H9 (cell line): ENCODE data around the gene LRCH1. TPM values are rescaled to one million over a fixed set of nuclear protein-coding genes. Genes with fewer than 3 reads are reported as not detected.

ENCODE experiments used
- DNase-seq: peaks from one replicate; pipeline ENCODE4 v3.0.0-alpha.2; 2017
- H2AFZ ChIP-seq: one replicate; pipeline ENCODE4 v1.6.1; 2013; ENCODE audit warnings: mild to moderate bottlenecking, low read length, control low read depth, moderate library complexity
- H2AK5ac ChIP-seq: 2 replicates; pipeline ENCODE4 v1.6.1; 2013; ENCODE audit warnings: low read length, control low read depth, mixed read lengths; ENCODE audit not compliant: insufficient read length
- H2BK120ac ChIP-seq: one replicate; pipeline ENCODE4 v1.6.1; 2013; ENCODE audit warnings: low read depth, mild to moderate bottlenecking, low read length, control low read depth, inconsistent platforms; ENCODE audit not compliant: poor library complexity, severe bottlenecking
- H2BK12ac ChIP-seq: 2 replicates; pipeline ENCODE4 v1.6.1; 2013; ENCODE audit warnings: low read length, control low read depth, mixed read lengths, low read depth; ENCODE audit not compliant: insufficient read length
- H2BK15ac ChIP-seq: 2 replicates; pipeline ENCODE4 v1.6.1; 2013; ENCODE audit warnings: low read depth, low read length, control low read depth
- H2BK20ac ChIP-seq: one replicate; pipeline ENCODE4 v1.6.1; 2013; ENCODE audit warnings: low read depth, mild to moderate bottlenecking, low read length, control low read depth, inconsistent platforms; ENCODE audit not compliant: poor library complexity, severe bottlenecking
- H2BK5ac ChIP-seq: 2 replicates; pipeline ENCODE4 v1.6.1; 2013; ENCODE audit warnings: low read length, control low read depth, mixed read lengths; ENCODE audit not compliant: insufficient read length
- H3K14ac ChIP-seq: 2 replicates; pipeline ENCODE4 v1.6.1; 2013; ENCODE audit warnings: low read length, control low read depth; ENCODE audit not compliant: insufficient read depth
- H3K18ac ChIP-seq: 2 replicates; pipeline ENCODE4 v1.6.1; 2013; ENCODE audit warnings: low read depth, mild to moderate bottlenecking, mixed read lengths, low read length, control low read depth; ENCODE audit not compliant: insufficient read length
- H3K23ac ChIP-seq: 2 replicates; pipeline ENCODE4 v1.6.1; 2013; ENCODE audit warnings: low read length, control low read depth, mixed read lengths, low read depth; ENCODE audit not compliant: insufficient read length
- H3K23me2 ChIP-seq: 2 replicates; pipeline ENCODE4 v1.6.1; 2013; ENCODE audit warnings: low read depth, mild to moderate bottlenecking, mixed read lengths, low read length, control low read depth; ENCODE audit not compliant: insufficient read length, poor library complexity, severe bottlenecking
- H3K27ac ChIP-seq: 2 replicates; pipeline ENCODE4 v1.5.1; 2013; ENCODE audit warnings: low read length, control low read depth, mixed read lengths, low read depth; ENCODE audit not compliant: insufficient read length
- H3K27me3 ChIP-seq: 2 replicates; pipeline ENCODE4 v1.6.1; 2013; ENCODE audit warnings: low read length, control low read depth, inconsistent platforms; ENCODE audit not compliant: insufficient read depth
- H3K4ac ChIP-seq: 2 replicates; pipeline ENCODE4 v1.6.1; 2013; ENCODE audit warnings: low read depth, mild to moderate bottlenecking, control low read depth, inconsistent platforms, low read length, moderate library complexity
- H3K4me1 ChIP-seq: 2 replicates; pipeline ENCODE4 v1.6.1; 2013; ENCODE audit warnings: low read length, control low read depth, inconsistent platforms; ENCODE audit not compliant: insufficient read depth
- H3K4me2 ChIP-seq: 2 replicates; pipeline ENCODE4 v1.6.1; 2013; ENCODE audit warnings: low read length, control low read depth, mixed read lengths; ENCODE audit not compliant: insufficient read length, insufficient read depth
- H3K56ac ChIP-seq: 2 replicates; pipeline ENCODE4 v1.6.1; 2013; ENCODE audit warnings: low read depth, mild to moderate bottlenecking, mixed read lengths, low read length, control low read depth; ENCODE audit not compliant: insufficient read length
- H3K79me1 ChIP-seq: 2 replicates; pipeline ENCODE4 v1.6.1; 2013; ENCODE audit warnings: low read depth, mild to moderate bottlenecking, moderate library complexity, low read length, control low read depth, inconsistent platforms; ENCODE audit not compliant: insufficient read depth, poor library complexity, severe bottlenecking
- H3K79me2 ChIP-seq: 2 replicates; pipeline ENCODE4 v1.6.1; 2013; ENCODE audit warnings: low read length, control low read depth, inconsistent platforms; ENCODE audit not compliant: insufficient read depth
- H3K9ac ChIP-seq: 2 replicates; pipeline ENCODE4 v1.6.1; 2013; ENCODE audit warnings: low read length, control low read depth, mixed read lengths; ENCODE audit not compliant: insufficient read length; ENCODE audit errors: extremely low read depth
- H3K9me3 ChIP-seq: one replicate; pipeline ENCODE4 v1.6.1; 2013; ENCODE audit warnings: low read depth, low read length, inconsistent platforms; ENCODE audit not compliant: control insufficient read depth
- H3T11ph ChIP-seq: one replicate; pipeline ENCODE4 v1.6.1; 2013; ENCODE audit warnings: mild to moderate bottlenecking, low read length, control low read depth, inconsistent platforms
- H4K20me1 ChIP-seq: one replicate; pipeline ENCODE4 v1.6.1; 2013; ENCODE audit not compliant: control insufficient read depth, insufficient read length, insufficient read depth
- H4K5ac ChIP-seq: 2 replicates; pipeline ENCODE4 v1.6.1; 2013; ENCODE audit warnings: low read depth, mild to moderate bottlenecking, mixed read lengths, low read length, control low read depth; ENCODE audit not compliant: insufficient read length
- H4K8ac ChIP-seq: replicated peaks from 2 replicates; pipeline ENCODE4 v1.6.1; 2013; ENCODE audit warnings: low read length, control low read depth, mixed read lengths, low read depth; ENCODE audit not compliant: insufficient read length
- H4K91ac ChIP-seq: 2 replicates; pipeline ENCODE4 v1.6.1; 2013; ENCODE audit warnings: low read depth, mild to moderate bottlenecking, moderate library complexity, mixed read lengths, low read length, control low read depth; ENCODE audit not compliant: insufficient read length
- H3K27ac Mint-ChIP-seq, 3 experiments: 2 replicates in 2 of 3; 3 replicates in 1 of 3; pipeline ENCODE4 v1.8.0; 2020 to 2021; ENCODE audit warnings: mixed read lengths in 3 of 3, mild to moderate bottlenecking in 1 of 3, moderate library complexity in 1 of 3
- H3K27me3 Mint-ChIP-seq: 2 replicates; pipeline ENCODE4 v1.8.0; 2021; ENCODE audit warnings: low read depth, mild to moderate bottlenecking, moderate library complexity, mixed read lengths
- H3K36me3 Mint-ChIP-seq, 3 experiments: 2 replicates in 2 of 3; 3 replicates in 1 of 3; pipeline ENCODE4 v1.8.0; 2020 to 2021; ENCODE audit warnings: low read depth in 3 of 3, mixed read lengths in 3 of 3; ENCODE audit not compliant: insufficient read depth in 1 of 3
- H3K4me1 Mint-ChIP-seq, 2 experiments: 2 replicates each; pipeline ENCODE4 v1.8.0; 2020; ENCODE audit warnings: mixed read lengths in 2 of 2
- H3K4me3 Mint-ChIP-seq, 2 experiments: 2 replicates in 1 of 2; 3 replicates in 1 of 2; pipeline ENCODE4 v1.8.0; 2020 to 2021; ENCODE audit warnings: mild to moderate bottlenecking in 2 of 2, mixed read lengths in 2 of 2, moderate library complexity in 1 of 2
- H3K9me3 Mint-ChIP-seq, 2 experiments: 2 replicates in 1 of 2; 3 replicates in 1 of 2; pipeline ENCODE4 v1.8.0; 2020; ENCODE audit warnings: mild to moderate bottlenecking in 2 of 2, mixed read lengths in 2 of 2, moderate library complexity in 1 of 2
- CTCF ChIP-seq: fragments of 200-600 bp; sonication (generic); conservative IDR thresholded peaks from 3 replicates; pipeline ENCODE4 v1.8.0; 2021; ENCODE audit warnings: antibody characterized with exemption, mild to moderate bottlenecking
- WGBS: extraction: QIAGEN DNeasy Blood & Tissue Kit; methylation state at CpG from one replicate; pipeline ENCODE4 v1.1.7; 2013; ENCODE audit warnings: missing lambda C conversion rate, low lambda C conversion rate, mixed read lengths; ENCODE audit not compliant: insufficient read length; ENCODE audit errors: extremely low coverage; 5-methylcytosine and 5-hydroxymethylcytosine counted together
- total RNA-seq: library from RNA; stranded (reverse); gene quantifications from 2 replicates; pipeline ENCODE4 v1.2.1, GENCODE V29; 2021

Gene LRCH1
- total RNA-seq, 1 experiment from 2014 or later: 8.0 TPM

DNA sequence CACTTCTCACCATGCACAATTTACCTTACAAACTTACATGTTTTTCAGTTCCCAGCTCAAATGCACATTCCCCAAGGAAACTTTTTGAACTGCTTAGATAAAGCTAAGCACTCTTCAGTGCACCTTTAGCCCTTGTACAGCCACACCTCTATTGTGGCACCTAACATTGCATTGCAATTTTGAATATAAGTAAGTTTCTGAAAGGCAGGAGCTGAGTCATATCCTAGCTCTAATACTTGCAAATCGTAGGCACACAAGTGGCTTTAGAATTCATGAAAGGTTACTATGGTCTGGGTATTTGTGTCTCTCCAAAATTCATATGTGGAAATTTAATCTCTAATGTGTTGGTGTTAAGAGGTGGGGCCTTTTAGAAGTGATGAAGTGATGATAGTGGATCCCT is 248.9 kb downstream of the LRCH1 start:
- H3K4ac ChIP-seq: no peak overlapping the region
- Mint-ChIP-seq H3K9me3 (no peaks in the 10 kb centered on the region), H3K4me1 (peaks cover 8 to 10% of the 10 kb centered on the region in 2 experiments), H3K36me3 (no peaks in the 10 kb centered on the region), H3K4me3 (no peak overlapping the region), H3K27ac (no peak overlapping the region), H3K27me3 (no peaks in the 10 kb centered on the region)
- H3K14ac ChIP-seq: no peak overlapping the region
- H2BK120ac ChIP-seq: no peak overlapping the region
- no peak overlapping the region for H2BK5ac ChIP-seq
- no CpG with 5 or more reads among the region's 1 CpG for WGBS
- no peaks in the 10 kb centered on the region for H3K9me3 ChIP-seq
- H3K27ac ChIP-seq: no peak overlapping the region
- 0 out of 2 replicates have a peak, but pooled peaks cover 4% of the 10 kb centered on the region for H3K4me1 ChIP-seq
- no peak overlapping the region for H3T11ph ChIP-seq
- no peak overlapping the region for H2AK5ac ChIP-seq
- no peak overlapping the region for H2AFZ ChIP-seq
- H2BK12ac ChIP-seq: no peak overlapping the region
- no peak overlapping the region for H2BK15ac ChIP-seq
- no peak overlapping the region for H4K8ac ChIP-seq
- no peaks in the 10 kb centered on the region for H4K20me1 ChIP-seq
- H3K4me2 ChIP-seq: no peak overlapping the region
- no peak overlapping the region for H3K56ac ChIP-seq
- H3K9ac ChIP-seq: no peak overlapping the region
- no peaks in the 10 kb centered on the region for H3K79me2 ChIP-seq
- TF ChIP-seq CTCF: no peak
- no peaks in the 10 kb centered on the region for H3K79me1 ChIP-seq
- no peak overlapping the region for H3K18ac ChIP-seq
- H3K23me2 ChIP-seq: peaks cover under 1% of the 10 kb centered on the region
- H4K91ac ChIP-seq: no peak overlapping the region
- no peak overlapping the region for H3K23ac ChIP-seq
- no peak overlapping the region for H4K5ac ChIP-seq
- no peaks in the 10 kb centered on the region for H3K27me3 ChIP-seq
- no peak for DNase-seq
- no peak overlapping the region for H2BK20ac ChIP-seq

Other genes starting within 250 kb of the LRCH1 start
- 0.94 and 1.4 TPM in 2 replicates for gene RUBCNL, start 165.9 kb upstream of the LRCH1 start, total RNA-seq
- 72.6 and 78.8 TPM in 2 replicates for gene ESD, start 244.0 kb downstream of the LRCH1 start, total RNA-seq